ENCODE data around the gene TEX101. TPM values are rescaled to one million over a fixed set of nuclear protein-coding genes. Genes with fewer than 3 reads are reported as not detected.
"Not testable (repeated sequence)": the region's sequence is repeated elsewhere in the genome, so short reads cannot be mapped to it uniquely, and the experiment has no call there.

TEX101 gene
- total RNA-seq, 2 donors from 2014 or later, result 0.17 TPM; not detected in 1

GRCh38 chr19:43380008-43380407 is 34.7 kb upstream of the TEX101 start:
- Histone ChIP-seq H3K27ac (no peak overlapping the region), H3K27me3 (no peaks in the 10 kb centered on the region), H3K4me1 (no peaks in the 10 kb centered on the region), H3K9me3 (no peaks in the 10 kb centered on the region), H3K9ac (ENCODE audit: low read depth in 2 of 2, low read length in 2 of 2) (no peak overlapping the region), H3K36me3 (no peaks in the 10 kb centered on the region), H3K4me3 (no peak overlapping the region)
- intact Hi-C loops (cut with DNase I), result no loop called here
- DNase-seq, result no peak
- TF ChIP-seq, protein P1, sequence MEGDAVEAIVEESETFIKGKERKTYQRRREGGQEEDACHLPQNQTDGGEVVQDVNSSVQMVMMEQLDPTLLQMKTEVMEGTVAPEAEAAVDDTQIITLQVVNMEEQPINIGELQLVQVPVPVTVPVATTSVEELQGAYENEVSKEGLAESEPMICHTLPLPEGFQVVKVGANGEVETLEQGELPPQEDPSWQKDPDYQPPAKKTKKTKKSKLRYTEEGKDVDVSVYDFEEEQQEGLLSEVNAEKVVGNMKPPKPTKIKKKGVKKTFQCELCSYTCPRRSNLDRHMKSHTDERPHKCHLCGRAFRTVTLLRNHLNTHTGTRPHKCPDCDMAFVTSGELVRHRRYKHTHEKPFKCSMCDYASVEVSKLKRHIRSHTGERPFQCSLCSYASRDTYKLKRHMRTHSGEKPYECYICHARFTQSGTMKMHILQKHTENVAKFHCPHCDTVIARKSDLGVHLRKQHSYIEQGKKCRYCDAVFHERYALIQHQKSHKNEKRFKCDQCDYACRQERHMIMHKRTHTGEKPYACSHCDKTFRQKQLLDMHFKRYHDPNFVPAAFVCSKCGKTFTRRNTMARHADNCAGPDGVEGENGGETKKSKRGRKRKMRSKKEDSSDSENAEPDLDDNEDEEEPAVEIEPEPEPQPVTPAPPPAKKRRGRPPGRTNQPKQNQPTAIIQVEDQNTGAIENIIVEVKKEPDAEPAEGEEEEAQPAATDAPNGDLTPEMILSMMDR (IDR thresholded peaks at IDR 0.05), result no peak

- Histone ChIP-seq H3K9me3 (no peaks in the 10 kb centered on the region), H3K36me3 (no peaks in the 10 kb centered on the region), H3K9ac (ENCODE audit: low read depth in 2 of 2, low read length in 2 of 2) (no peak overlapping the region), H3K27me3 (no peaks in the 10 kb centered on the region), H3K4me1 (no peaks in the 10 kb centered on the region), H3K4me3 (no peak overlapping the region), H3K27ac (no peak overlapping the region)
- intact Hi-C loops (cut with DNase I), result no loop called here
- DNase-seq, result peak; percentile 54
- TF ChIP-seq, protein P1 (IDR thresholded peaks at IDR 0.05), result no peak
Observed at GRCh38 chr19:43380771-43381386, 33.8 kb upstream of the TEX101 start.

DNA sequence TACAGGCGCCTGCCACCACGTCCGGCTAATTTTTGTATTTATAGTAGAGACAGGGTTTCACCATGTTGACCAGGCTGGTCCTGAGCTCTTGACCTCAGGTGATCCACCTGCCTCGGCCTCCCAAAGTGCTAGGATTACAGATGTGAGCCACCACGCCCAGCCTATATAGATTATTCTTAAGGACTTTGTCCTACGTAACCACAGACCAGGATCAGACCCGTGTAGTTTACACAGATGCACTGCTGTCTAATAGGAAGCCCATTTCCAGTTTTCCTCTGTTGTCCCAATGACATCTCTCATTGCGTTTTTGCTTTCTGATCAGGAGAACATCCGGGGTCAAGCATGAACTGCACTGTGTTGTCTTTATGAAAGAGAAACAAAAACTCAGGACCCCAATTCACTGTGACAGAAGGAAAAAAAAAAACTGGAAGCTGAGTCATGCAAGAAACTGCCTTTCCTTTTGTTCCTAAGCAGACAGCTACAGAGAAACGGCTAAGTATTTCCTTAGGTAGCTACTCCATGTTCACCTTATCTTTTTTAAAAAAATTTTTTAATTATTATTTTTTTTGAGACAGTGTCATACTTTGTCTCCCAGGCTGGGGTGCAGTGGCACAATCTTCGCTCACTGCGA is 32.0 kb upstream of the TEX101 start:
- DNase-seq, result peak; percentile 47
- intact Hi-C loops (cut with DNase I), result not testable (repeated sequence)
- peak overlapping the region; percentile 22 for H3K27ac ChIP-seq

GRCh38 chr19:43383254-43383653 is 31.4 kb upstream of the TEX101 start:
- H3K27me3 ChIP-seq; H3K9ac ChIP-seq (ENCODE audit: low read depth in 2 of 2, low read length in 2 of 2); intact Hi-C loops (cut with DNase I); H3K4me1 ChIP-seq; H3K4me3 ChIP-seq; DNase-seq; H3K36me3 ChIP-seq; H3K9me3 ChIP-seq: not testable (repeated sequence)
- peak overlapping the region; percentile 22 for H3K27ac ChIP-seq

More for the DNA sequence above, 32.0 kb upstream of the TEX101 start:
- not testable (repeated sequence) for H3K9me3 ChIP-seq; H3K9ac ChIP-seq (ENCODE audit: low read depth in 2 of 2, low read length in 2 of 2); H3K36me3 ChIP-seq; H3K4me3 ChIP-seq; H3K27me3 ChIP-seq; H3K4me1 ChIP-seq

DNA sequence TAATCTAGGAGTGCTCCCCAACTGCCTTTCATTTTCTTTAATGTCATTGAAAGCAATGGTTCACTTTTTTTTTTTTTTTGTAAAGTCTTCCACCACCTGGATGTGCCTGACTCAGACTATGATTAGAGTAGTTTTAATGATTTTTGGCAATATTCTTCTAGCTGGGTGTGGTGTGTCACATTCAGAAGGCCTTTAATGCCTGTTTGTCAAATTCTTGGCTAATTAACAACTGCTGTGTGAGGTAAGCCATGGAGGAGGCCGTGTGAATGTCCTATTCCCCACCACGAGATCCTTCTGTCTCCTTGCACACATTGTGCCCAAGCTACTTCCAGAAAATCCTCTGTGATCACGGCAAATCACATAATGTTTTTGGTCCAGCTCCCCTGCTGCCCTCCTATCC is 30.9 kb upstream of the TEX101 start:
- H3K9me3 ChIP-seq, result not testable (repeated sequence)

GRCh38 chr19:43390903-43391551 is 23.7 kb upstream of the TEX101 start:
- H3K27me3 ChIP-seq; DNase-seq; H3K4me3 ChIP-seq; H3K36me3 ChIP-seq; intact Hi-C loops (cut with DNase I); H3K27ac ChIP-seq; H3K9ac ChIP-seq (ENCODE audit: low read depth in 2 of 2, low read length in 2 of 2); H3K4me1 ChIP-seq; H3K9me3 ChIP-seq: not testable (repeated sequence)

More for the DNA sequence above, 30.9 kb upstream of the TEX101 start:
- H3K36me3 ChIP-seq; DNase-seq; intact Hi-C loops (cut with DNase I); H3K27me3 ChIP-seq; H3K4me1 ChIP-seq; H3K27ac ChIP-seq; H3K4me3 ChIP-seq; H3K9ac ChIP-seq (ENCODE audit: low read depth in 2 of 2, low read length in 2 of 2): not testable (repeated sequence)

DNA sequence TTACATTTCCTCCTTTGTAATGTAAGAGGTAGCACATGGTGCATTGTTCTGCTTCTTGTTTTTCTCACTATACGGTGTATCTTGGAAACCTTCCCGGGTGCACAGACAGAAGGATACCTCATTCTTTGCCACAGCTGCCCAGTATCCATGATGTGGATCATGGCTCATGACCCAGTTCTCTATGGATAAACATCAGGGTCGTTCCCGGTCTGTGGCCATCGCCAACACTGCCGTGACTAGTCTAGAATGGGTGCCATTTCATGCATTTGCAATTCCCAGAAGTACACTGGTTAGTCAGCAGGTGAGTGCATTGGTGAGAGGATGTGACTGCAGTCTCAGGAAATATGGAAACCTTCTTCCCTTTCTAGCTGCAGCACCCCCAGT is 23.1 kb upstream of the TEX101 start:
- intact Hi-C loops (cut with DNase I); H3K4me3 ChIP-seq; DNase-seq: not testable (repeated sequence)

DNA sequence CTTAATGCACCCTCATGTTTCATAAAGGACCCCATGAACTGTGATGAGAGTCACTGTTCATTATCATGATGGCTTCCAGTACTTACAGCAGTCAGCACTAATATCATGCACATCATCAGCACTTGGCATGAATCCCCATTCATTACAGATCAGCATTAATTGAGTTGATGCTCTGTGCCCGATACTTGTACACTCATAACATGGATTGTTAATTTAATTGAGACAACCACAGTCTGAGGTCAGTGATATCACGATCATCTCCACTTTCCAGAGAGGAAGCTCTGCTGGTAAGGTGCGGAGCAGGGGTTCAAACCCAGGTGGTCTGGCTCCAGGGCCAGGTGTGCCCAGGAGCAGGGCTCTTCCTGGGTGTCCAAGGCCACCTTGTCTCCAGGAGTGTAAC is 21.2 kb upstream of the TEX101 start:
- H3K27me3 ChIP-seq; intact Hi-C loops (cut with DNase I); DNase-seq; H3K9me3 ChIP-seq; H3K9ac ChIP-seq (ENCODE audit: low read depth in 2 of 2, low read length in 2 of 2); H3K4me3 ChIP-seq; H3K4me1 ChIP-seq; H3K27ac ChIP-seq; H3K36me3 ChIP-seq: not testable (repeated sequence)

More for the DNA sequence above, 23.1 kb upstream of the TEX101 start:
- not testable (repeated sequence) for H3K9ac ChIP-seq (ENCODE audit: low read depth in 2 of 2, low read length in 2 of 2); H3K36me3 ChIP-seq; H3K27ac ChIP-seq; H3K27me3 ChIP-seq; H3K9me3 ChIP-seq; H3K4me1 ChIP-seq
